Spleen (tissue), 7 donors: ENCODE results near the gene SERPINA3.

ENCODE experiments used
- CTCF ChIP-seq, 11 experiments: fragments of 200-600 bp in 7 of 11; fragments of 450-650 bp in 4 of 11; sonication (generic) in 4 of 11; IDR thresholded peaks in 8 of 11; conservative IDR thresholded peaks in 3 of 11; 1 replicate in 7 of 11; 2 replicates in 4 of 11; pipeline versions ENCODE4 v1.4.0 to v1.8.0; 2016 to 2021; ENCODE audit warnings: antibody characterized with exemption in 11 of 11, inconsistent platforms in 4 of 11, mild to moderate bottlenecking in 1 of 11
- POLR2A ChIP-seq, 3 donors: fragments of 450-650 bp; IDR thresholded peaks; one replicate each; pipeline ENCODE4 v1.5.1; 2017; ENCODE audit warnings: antibody characterized with exemption in 3 of 3, mild to moderate bottlenecking in 1 of 3
- POLR2AphosphoS5 ChIP-seq, 3 donors: sonication (generic); formaldehyde crosslinking; IDR thresholded peaks; one replicate each; pipeline ENCODE4 v1.5.1; 2017; ENCODE audit warnings: antibody characterized with exemption in 3 of 3
- donor health status: DM: no; HTN: no; CAD: no; lungs with moderate emphysema.
- donor health status: DM: no; HTN: no; CAD: no.
- donor health status: DM: no; HTN: no; CAD: no.

GRCh38 chr14:94594441-94594840 lies 17.8 kb upstream of the SERPINA3 start:
- no peak for TF ChIP-seq POLR2A (IDR thresholded peaks at IDR 0.05)
- TF ChIP-seq CTCF (IDR thresholded peaks at IDR 0.05 in 8 of 11, conservative IDR thresholded peaks at IDR 0.05 in 3 of 11), result no peak
- peak in 1 of 3 donors; percentile 9 for TF ChIP-seq POLR2AphosphoS5 (IDR thresholded peaks at IDR 0.05)
